Activated naive CD4-positive, alpha-beta T cell treated with anti-CD3 and anti-CD28 coated beads for 36 hours (primary cell): Measurements from ENCODE around the gene SLC35B1. TPM values are rescaled to one million over a fixed set of nuclear protein-coding genes. Genes with fewer than 3 reads are reported as not detected.

Source experiments
- CTCF ChIA-PET: fragments of 350-600 bp; sonication (Branson Sonifier 250); formaldehyde crosslinking; loops from one replicate; lab custom pipeline; 2021; ENCODE audit warnings: antibody characterized with exemption; lab: Charles Lee
- DNase-seq: peaks from one replicate; pipeline ENCODE4 v3.0.0-alpha.2; 2020
- H3K27ac Mint-ChIP-seq: one replicate; pipeline ENCODE4 v1.8.0; 2021; ENCODE audit warnings: mild to moderate bottlenecking, mixed read lengths
- H3K27me3 Mint-ChIP-seq: one replicate; pipeline ENCODE4 v1.8.0; 2021; ENCODE audit warnings: low read depth, mixed read lengths
- H3K36me3 Mint-ChIP-seq: one replicate; pipeline ENCODE4 v1.8.0; 2021; ENCODE audit warnings: low read depth, mixed read lengths
- H3K4me1 Mint-ChIP-seq: one replicate; pipeline ENCODE4 v1.8.0; 2021; ENCODE audit warnings: low read depth, mixed read lengths
- H3K4me3 Mint-ChIP-seq: one replicate; pipeline ENCODE4 v1.8.0; 2021; ENCODE audit warnings: mild to moderate bottlenecking, moderate library complexity, mixed read lengths
- H3K9me3 Mint-ChIP-seq: one replicate; pipeline ENCODE4 v1.8.0; 2021; ENCODE audit warnings: mixed read lengths
- intact Hi-C: fragments of 100-400 bp; cut with micrococcal nuclease; formaldehyde crosslinking; loops from one replicate; pipeline ENCODE4 v1.15.1; 2023
- total RNA-seq, 2 experiments: library from RNA; stranded (reverse); gene quantifications; one replicate each; pipeline ENCODE4 v1.2.3, GENCODE V29; 2021

SLC35B1 gene
- total RNA-seq, 2 experiments from 2014 or later = 35.3 to 39.5 TPM

- no peaks in the 10 kb centered on the region for H3K27me3 Mint-ChIP-seq
- H3K4me3 Mint-ChIP-seq = peak overlapping the region; percentile 11
- H3K4me1 Mint-ChIP-seq = peaks cover 35% of the 10 kb centered on the region
- CTCF ChIA-PET = interaction anchor here (0.7 to 15.1 kb wide), 37 partner anchors 8 to 298 kb away, joined by 3 to 232 read pairs (median 5); partner anchors contain the start of genes NXPH3, SLC35B1 and SPOP
- no peak for DNase-seq
- no peaks in the 10 kb centered on the region for H3K9me3 Mint-ChIP-seq
- intact Hi-C loops = loop anchor here (1.0 to 5.0 kb wide), 7 partner anchors 13 to 303 kb away; partner anchors contain the start of genes NXPH3 and PHB1
- peaks cover 2% of the 10 kb centered on the region for H3K36me3 Mint-ChIP-seq
- peak overlapping the region; percentile 92 for H3K27ac Mint-ChIP-seq
These were observed 12.0 kb downstream of the SLC35B1 start for GRCh38 chr17:49695698-49696232.

DNA sequence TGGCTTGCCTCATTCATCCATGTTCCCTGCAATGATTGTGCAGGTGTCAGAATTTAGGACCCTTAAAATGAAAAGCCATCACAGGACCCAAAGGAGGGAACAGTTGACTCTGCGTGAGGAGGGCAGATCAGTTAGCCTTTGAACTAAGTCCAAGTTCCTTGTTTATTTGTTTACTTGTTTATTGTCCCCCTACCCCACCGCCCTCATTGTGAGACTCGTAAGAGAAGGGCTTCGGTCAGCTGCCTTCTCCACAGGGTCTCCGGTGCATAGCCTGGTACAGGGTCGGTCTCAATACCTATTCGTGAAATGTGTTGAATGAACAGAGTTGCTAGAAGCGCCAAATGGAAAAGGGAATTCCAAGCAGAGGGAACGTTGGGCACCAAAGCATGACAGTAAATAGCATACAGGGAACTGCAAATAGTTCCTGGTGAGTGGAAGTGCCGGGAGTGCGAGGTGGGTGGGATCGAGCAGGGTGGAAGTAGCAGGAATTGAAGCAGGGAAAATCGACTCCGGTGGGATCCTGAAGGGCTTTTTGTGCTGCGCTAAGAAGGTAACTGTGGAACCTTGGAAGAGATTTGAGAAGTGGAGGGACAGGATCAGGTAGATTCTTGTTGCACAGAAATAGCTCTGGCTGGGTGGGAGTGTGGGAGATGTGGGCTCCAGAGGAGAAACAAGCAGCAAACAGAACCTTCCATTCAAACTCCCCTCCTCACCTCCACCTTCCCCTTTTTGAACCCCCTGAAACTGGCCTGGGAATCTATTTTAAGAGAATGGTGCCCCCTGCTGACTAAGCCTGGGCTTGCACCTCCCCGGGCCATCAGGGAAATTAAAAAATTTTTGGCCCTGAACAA lies 12.7 kb downstream of the SLC35B1 start:
- intact Hi-C loops = loop anchor here (1.0 to 5.0 kb wide), 3 partner anchors 120 to 283 kb away; partner anchors contain the start of genes NXPH3 and PHB1
- H3K27ac Mint-ChIP-seq = peak overlapping the region; percentile 92
- H3K4me1 Mint-ChIP-seq = peaks cover 39% of the 10 kb centered on the region
- H3K4me3 Mint-ChIP-seq = no peak overlapping the region
- CTCF ChIA-PET = interaction anchor here (1.1 to 15.1 kb wide), 24 partner anchors 8 to 287 kb away, joined by 3 to 232 read pairs (median 6); partner anchors contain the start of genes NXPH3, SLC35B1 and SPOP
- no peaks in the 10 kb centered on the region for H3K9me3 Mint-ChIP-seq
- no peaks in the 10 kb centered on the region for H3K27me3 Mint-ChIP-seq
- DNase-seq = peak; percentile 87
- H3K36me3 Mint-ChIP-seq = no peaks in the 10 kb centered on the region

GRCh38 chr17:49692751-49693150 lies 15.0 kb downstream of the SLC35B1 start:
- H3K27ac Mint-ChIP-seq = no peak overlapping the region
- H3K36me3 Mint-ChIP-seq = peaks cover 3% of the 10 kb centered on the region
- no peaks in the 10 kb centered on the region for H3K27me3 Mint-ChIP-seq
- no peaks in the 10 kb centered on the region for H3K9me3 Mint-ChIP-seq
- DNase-seq = no peak
- H3K4me1 Mint-ChIP-seq = peaks cover 57% of the 10 kb centered on the region
- intact Hi-C loops = no loop called here
- CTCF ChIA-PET = interaction anchor here (1.2 to 15.1 kb wide), 3 partner anchors 12 to 159 kb away, joined by 3 to 232 read pairs (median 5); partner anchors contain the start of gene NXPH3
- no peak overlapping the region for H3K4me3 Mint-ChIP-seq

DNA sequence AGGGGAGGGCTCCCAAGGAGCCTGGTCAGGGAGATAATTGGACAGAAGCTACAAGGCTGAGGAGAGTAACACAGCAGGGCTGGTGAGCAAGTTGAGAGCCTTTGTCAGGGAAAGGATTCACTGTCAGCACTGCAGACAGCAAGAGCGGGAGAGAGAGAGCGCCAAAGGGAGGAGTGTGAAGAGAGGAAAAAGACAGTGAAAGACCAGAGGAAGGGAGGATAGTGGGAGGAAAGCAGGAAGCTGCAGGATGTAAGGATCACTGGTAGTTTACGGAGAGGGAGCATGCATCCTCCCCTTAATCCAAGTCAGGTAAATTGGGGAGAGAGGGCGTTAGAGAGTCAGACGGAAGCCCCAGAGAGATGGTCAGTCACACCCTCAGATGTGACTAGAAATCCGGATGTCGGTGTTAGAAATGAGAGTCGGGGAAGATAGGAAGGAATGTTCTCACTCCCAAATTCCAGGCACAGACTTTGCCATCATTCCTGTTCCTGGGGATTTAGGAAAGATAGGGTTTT lies 16.0 kb downstream of the SLC35B1 start:
- H3K9me3 Mint-ChIP-seq = no peaks in the 10 kb centered on the region
- DNase-seq = no peak
- H3K4me3 Mint-ChIP-seq = no peak overlapping the region
- no peaks in the 10 kb centered on the region for H3K27me3 Mint-ChIP-seq
- CTCF ChIA-PET = interaction anchor here (0.6 to 15.1 kb wide), 5 partner anchors 16 to 160 kb away, joined by 3 to 232 read pairs (median 4); partner anchors contain the start of genes NXPH3 and SLC35B1
- no peak overlapping the region for H3K27ac Mint-ChIP-seq
- intact Hi-C loops = no loop called here
- peaks cover 64% of the 10 kb centered on the region for H3K4me1 Mint-ChIP-seq
- H3K36me3 Mint-ChIP-seq = peaks cover 3% of the 10 kb centered on the region

DNA sequence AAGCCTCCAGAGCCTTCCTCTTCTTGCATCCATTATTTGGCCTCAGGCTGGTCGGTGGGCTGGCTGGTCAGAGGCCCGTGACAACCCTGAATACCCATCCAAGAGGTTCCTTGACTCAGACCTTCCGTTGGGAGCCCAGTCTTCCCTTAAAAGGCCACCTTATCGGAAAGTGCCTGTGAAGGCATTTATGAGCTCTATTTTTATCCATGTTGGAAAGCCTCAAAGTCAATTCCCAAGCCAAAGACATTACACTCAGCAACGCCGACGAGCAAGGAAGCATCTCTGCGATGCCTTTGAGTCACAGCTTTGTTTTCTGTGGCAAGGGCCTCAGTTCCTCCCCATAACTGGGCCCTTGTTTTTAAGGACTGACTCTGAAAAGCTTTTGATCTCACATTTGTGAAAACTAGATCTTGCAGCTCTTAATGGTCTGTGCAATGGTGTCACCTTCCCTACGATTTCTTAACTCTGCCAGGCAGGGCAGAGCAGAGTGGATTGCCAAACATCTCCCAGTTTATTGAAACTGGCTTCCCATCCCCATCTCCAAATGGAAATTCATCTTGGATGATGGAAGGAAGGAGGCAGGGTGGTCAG lies 16.6 kb downstream of the SLC35B1 start:
- intact Hi-C loops = no loop called here
- H3K9me3 Mint-ChIP-seq = no peaks in the 10 kb centered on the region
- H3K36me3 Mint-ChIP-seq = peaks cover 3% of the 10 kb centered on the region
- no peak for DNase-seq
- H3K4me3 Mint-ChIP-seq = no peak overlapping the region
- no peak overlapping the region for H3K27ac Mint-ChIP-seq
- H3K27me3 Mint-ChIP-seq = no peaks in the 10 kb centered on the region
- CTCF ChIA-PET = interaction anchor here (0.6 to 15.1 kb wide), 4 partner anchors 16 to 339 kb away, joined by 3 to 232 read pairs (median 14); partner anchors contain the start of genes NXPH3 and SLC35B1
- peaks cover 60% of the 10 kb centered on the region for H3K4me1 Mint-ChIP-seq

DNA sequence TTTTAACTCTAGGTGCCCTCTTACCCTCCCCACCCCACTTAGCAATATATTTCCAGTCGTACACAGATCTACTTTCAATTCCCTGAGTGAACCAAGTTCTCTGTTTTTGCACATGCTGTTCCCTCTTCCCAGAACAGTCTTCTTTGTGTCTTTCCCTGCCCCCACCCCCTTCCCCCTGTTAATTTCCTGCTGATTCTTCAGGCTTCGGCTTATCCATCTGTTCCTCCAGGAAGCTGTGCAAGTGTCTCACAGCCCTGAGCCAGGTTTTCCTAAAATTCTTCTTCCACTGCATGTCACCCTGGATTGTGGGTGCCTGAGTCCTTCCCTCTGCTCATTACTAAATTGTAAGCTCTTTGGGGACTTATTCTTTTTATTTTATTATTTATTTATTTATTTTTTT lies 17.5 kb downstream of the SLC35B1 start:
- H3K9me3 Mint-ChIP-seq = no peaks in the 10 kb centered on the region
- no peaks in the 10 kb centered on the region for H3K27me3 Mint-ChIP-seq
- intact Hi-C loops = no loop called here
- CTCF ChIA-PET = interaction anchor here (3.0 to 15.1 kb wide), 3 partner anchors 8 to 117 kb away, joined by 8 to 232 read pairs (median 23); partner anchors contain the start of genes NXPH3 and SLC35B1
- no peak overlapping the region for H3K27ac Mint-ChIP-seq
- no peak overlapping the region for H3K4me3 Mint-ChIP-seq
- peaks cover 3% of the 10 kb centered on the region for H3K36me3 Mint-ChIP-seq
- peaks cover 51% of the 10 kb centered on the region for H3K4me1 Mint-ChIP-seq
- DNase-seq = no peak

- intact Hi-C loops = loop anchor here (1.0 kb wide), 1 partner anchor 11 kb away; the partner anchor contains the start of gene SPOP
- CTCF ChIA-PET = interaction anchor here (0.8 to 15.1 kb wide), 8 partner anchors 9 to 193 kb away, joined by 3 to 232 read pairs (median 4); partner anchors contain the start of genes NXPH3 and SLC35B1
- Mint-ChIP-seq H3K27me3 (no peaks in the 10 kb centered on the region), H3K4me3 (peak overlapping the region; percentile 2), H3K27ac (peak overlapping the region; percentile 71), H3K4me1 (peaks cover 47% of the 10 kb centered on the region), H3K9me3 (no peaks in the 10 kb centered on the region), H3K36me3 (peaks cover 3% of the 10 kb centered on the region)
- no peak for DNase-seq
These were observed 18.9 kb downstream of the SLC35B1 start for GRCh38 chr17:49688848-49689247.

- H3K4me3 Mint-ChIP-seq = peak overlapping the region; percentile 36
- CTCF ChIA-PET = interaction anchor here (0.6 to 15.1 kb wide), 10 partner anchors 7 to 192 kb away, joined by 3 to 232 read pairs (median 6); partner anchors contain the start of gene NXPH3
- intact Hi-C loops = loop anchor here (1.0 kb wide), 1 partner anchor 10 kb away; the partner anchor contains the start of gene SPOP
- H3K36me3 Mint-ChIP-seq = peaks cover 3% of the 10 kb centered on the region
- peak; percentile 53 for DNase-seq
- no peaks in the 10 kb centered on the region for H3K9me3 Mint-ChIP-seq
- H3K27ac Mint-ChIP-seq = peak overlapping the region; percentile 90
- no peaks in the 10 kb centered on the region for H3K27me3 Mint-ChIP-seq
- H3K4me1 Mint-ChIP-seq = peaks cover 47% of the 10 kb centered on the region
These were observed 19.8 kb downstream of the SLC35B1 start for GRCh38 chr17:49687878-49688491.

- DNase-seq = no peak
- intact Hi-C loops = no loop called here
- Mint-ChIP-seq H3K27me3 (no peaks in the 10 kb centered on the region), H3K27ac (no peak overlapping the region), H3K4me1 (peaks cover 12% of the 10 kb centered on the region), H3K9me3 (peaks cover 2% of the 10 kb centered on the region), H3K4me3 (no peak overlapping the region), H3K36me3 (peaks cover 8% of the 10 kb centered on the region)
- CTCF ChIA-PET = interaction anchor here (0.6 to 2.7 kb wide), 6 partner anchors 12 to 1330 kb away, joined by 3 to 8 read pairs (median 4); no protein-coding TSS in a partner anchor
These were observed 26.4 kb downstream of the SLC35B1 start for GRCh38 chr17:49681106-49681979.

- CTCF ChIA-PET = interaction anchor here (0.8 to 2.7 kb wide), 2 partner anchors 14 to 16 kb away, joined by 3 to 8 read pairs; no protein-coding TSS in a partner anchor
- Mint-ChIP-seq H3K27ac (no peak overlapping the region), H3K4me3 (no peak overlapping the region), H3K27me3 (no peaks in the 10 kb centered on the region), H3K4me1 (peaks cover 21% of the 10 kb centered on the region), H3K36me3 (peaks cover 9% of the 10 kb centered on the region), H3K9me3 (peaks cover 2% of the 10 kb centered on the region)
- DNase-seq = no peak
- intact Hi-C loops = no loop called here
These were observed 27.4 kb downstream of the SLC35B1 start for GRCh38 chr17:49680314-49680713.
